Eye (tissue), 1 donor: ENCODE measurements around the gene FAT1.
A peak's percentile ranks its signal among the peaks of the same experiment; 100 is the strongest.
"Not testable (repeated sequence)": the region's sequence is repeated elsewhere in the genome, so short reads cannot be mapped to it uniquely, and the experiment has no call there.

Experiments
- DNase-seq: peaks from one replicate; pipeline ENCODE4 v3.0.0-alpha.2; 2015

The FAT1 gene

GRCh38 chr4:186695392-186695791, 28.3 kb downstream of the FAT1 start:
- DNase-seq: no peak

GRCh38 chr4:186693894-186694293, 29.8 kb downstream of the FAT1 start:
- no peak for DNase-seq

- DNase-seq: no peak
Observed at GRCh38 chr4:186693159-186693815, 30.4 kb downstream of the FAT1 start.

GRCh38 chr4:186691396-186691795, 32.3 kb downstream of the FAT1 start:
- DNase-seq: no peak

- DNase-seq: no peak
Observed at GRCh38 chr4:186689476-186689875, 34.2 kb downstream of the FAT1 start.

- no peak for DNase-seq
Observed at GRCh38 chr4:186688150-186688943, 35.3 kb downstream of the FAT1 start.

GRCh38 chr4:186687265-186687664, 36.4 kb downstream of the FAT1 start:
- DNase-seq: no peak

GRCh38 chr4:186685767-186686183, 37.9 kb downstream of the FAT1 start:
- peak; percentile 70 for DNase-seq

- no peak for DNase-seq
Observed at GRCh38 chr4:186684889-186685309, 38.8 kb downstream of the FAT1 start.

- no peak for DNase-seq
Observed at GRCh38 chr4:186684220-186684619, 39.4 kb downstream of the FAT1 start.

- no peak for DNase-seq
Observed at GRCh38 chr4:186680641-186681040, 43.0 kb downstream of the FAT1 start.

- no peak for DNase-seq
Observed at GRCh38 chr4:186676531-186677161, 47.0 kb downstream of the FAT1 start.

- no peak for DNase-seq
Observed at GRCh38 chr4:186669735-186670134, 53.9 kb downstream of the FAT1 start.

- peak; percentile 83 for DNase-seq
Observed at GRCh38 chr4:186669159-186669731, 54.4 kb downstream of the FAT1 start.

GRCh38 chr4:186666750-186667149, 56.9 kb downstream of the FAT1 start:
- no peak for DNase-seq

GRCh38 chr4:186666252-186666651, 57.4 kb downstream of the FAT1 start:
- DNase-seq: no peak

- no peak for DNase-seq
Observed at GRCh38 chr4:186660403-186660802, 63.3 kb downstream of the FAT1 start.

- no peak for DNase-seq
Observed at GRCh38 chr4:186659935-186660334, 63.7 kb downstream of the FAT1 start.

- not testable (repeated sequence) for DNase-seq
Observed at GRCh38 chr4:186659456-186659855, 64.2 kb downstream of the FAT1 start.

- no peak for DNase-seq
Observed at GRCh38 chr4:186658657-186659056, 65.0 kb downstream of the FAT1 start.

GRCh38 chr4:186657764-186658163, 65.9 kb downstream of the FAT1 start:
- no peak for DNase-seq

- DNase-seq: no peak
Observed at GRCh38 chr4:186653969-186654368, 69.7 kb downstream of the FAT1 start.

- DNase-seq: peak; percentile 77
Observed at GRCh38 chr4:186651624-186652023, 72.0 kb downstream of the FAT1 start.
